Neural cell (in vitro differentiated cells): ENCODE results near the gene SLC5A2. TPM values are rescaled to one million over a fixed set of nuclear protein-coding genes. Genes with fewer than 3 reads are reported as not detected.

ENCODE experiments used
- H2AFZ ChIP-seq: fragments of 200-600, 300-800 bp; sonication (generic), shearing (Covaris generic); 2 replicates; pipeline ENCODE4 v1.6.0; 2014; ENCODE audit warnings: low read depth, mild to moderate bottlenecking, antibody characterized with exemption, low read length, moderate library complexity
- H3F3A ChIP-seq: fragments of 200-600 bp; shearing (Covaris generic); 2 replicates; pipeline ENCODE4 v1.6.1; 2016; ENCODE audit warnings: mild to moderate bottlenecking, moderate library complexity, mixed read lengths, antibody characterized with exemption, low read length; ENCODE audit not compliant: insufficient read depth, poor library complexity, severe bottlenecking
- H3K27ac ChIP-seq: fragments of 200-600, 300-800 bp; sonication (generic), shearing (Covaris generic); 2 replicates; pipeline ENCODE4 v1.5.1; 2014; ENCODE audit warnings: mild to moderate bottlenecking, low read length, moderate library complexity
- H3K27me3 ChIP-seq: fragments of 300-800, 200-600 bp; sonication (generic), shearing (Covaris generic); 2 replicates; pipeline ENCODE4 v1.6.0; 2014; ENCODE audit warnings: mild to moderate bottlenecking, low read depth, low read length, moderate library complexity; ENCODE audit not compliant: insufficient read depth
- H3K36me3 ChIP-seq: fragments of 300-800, 200-600 bp; sonication (generic), shearing (Covaris generic); 2 replicates; pipeline ENCODE4 v1.5.1; 2014; ENCODE audit warnings: mild to moderate bottlenecking, antibody characterized with exemption, low read length, moderate library complexity; ENCODE audit not compliant: insufficient read depth
- H3K4me2 ChIP-seq: fragments of 300-800, 200-600 bp; sonication (generic), shearing (Covaris generic); 2 replicates; pipeline ENCODE4 v1.6.0; 2014; ENCODE audit warnings: mild to moderate bottlenecking, low read length
- H3K4me3 ChIP-seq: fragments of 300-800, 200-600 bp; sonication (generic), shearing (Covaris generic); 2 replicates; pipeline ENCODE4 v1.5.1; 2014; ENCODE audit warnings: mild to moderate bottlenecking, low read length, moderate library complexity
- H3K79me2 ChIP-seq: fragments of 200-600 bp; shearing (Covaris generic); replicated peaks from 2 replicates; pipeline ENCODE4 v1.6.0; 2014; ENCODE audit warnings: mild to moderate bottlenecking, low read length, moderate library complexity; ENCODE audit not compliant: insufficient read depth
- H3K9ac ChIP-seq: fragments of 300-800, 200-600 bp; sonication (generic), shearing (Covaris generic); 2 replicates; pipeline ENCODE4 v1.6.1; 2016; ENCODE audit warnings: mild to moderate bottlenecking, low read length, mixed read lengths
- H3K9me2 ChIP-seq: fragments of 200-600 bp; shearing (Covaris generic); 2 replicates; pipeline ENCODE4 v1.6.1; 2016; ENCODE audit warnings: mild to moderate bottlenecking, low read length, mixed read lengths; ENCODE audit not compliant: insufficient read depth
- H3K9me3 ChIP-seq: fragments of 200-600, 300-800 bp; sonication (generic), shearing (Covaris generic); 2 replicates; pipeline ENCODE4 v1.6.1; 2016; ENCODE audit warnings: mild to moderate bottlenecking, mixed run types, low read length, moderate library complexity, mixed read lengths
- H4K20me1 ChIP-seq: fragments of 200-600 bp; shearing (Covaris generic); 2 replicates; pipeline ENCODE4 v1.6.1; 2016; ENCODE audit warnings: mild to moderate bottlenecking, mixed run types; ENCODE audit not compliant: insufficient read depth
- CTCF ChIP-seq: fragments of 450-650 bp; IDR thresholded peaks from 2 replicates; pipeline ENCODE4 v1.5.1; 2014; ENCODE audit warnings: antibody characterized with exemption, mild to moderate bottlenecking, moderate library complexity; ENCODE audit not compliant: poor library complexity, severe bottlenecking
- EP300 ChIP-seq: fragments of 450-650 bp; conservative IDR thresholded peaks from 2 replicates; pipeline ENCODE4 v1.6.1; 2014; ENCODE audit warnings: antibody characterized with exemption, mild to moderate bottlenecking, moderate library complexity; ENCODE audit not compliant: poor library complexity, severe bottlenecking
- EZH2 ChIP-seq: fragments of 200-600, 300-800 bp; shearing (Covaris generic), sonication (generic); IDR thresholded peaks from 2 replicates; pipeline ENCODE4 v1.6.1; 2014; ENCODE audit warnings: antibody characterized with exemption, low read length, borderline replicate concordance, mild to moderate bottlenecking; ENCODE audit not compliant: insufficient read depth, poor library complexity, severe bottlenecking
- MXI1 ChIP-seq: fragments of 450-650 bp; conservative IDR thresholded peaks from 2 replicates; pipeline ENCODE4 v1.6.1; 2014; ENCODE audit warnings: antibody characterized with exemption, mild to moderate bottlenecking; ENCODE audit not compliant: poor library complexity, severe bottlenecking
- POLR2AphosphoS5 ChIP-seq: IDR thresholded peaks from 2 replicates; pipeline ENCODE4 v1.6.1; 2012
- RAD21 ChIP-seq: fragments of 450-650 bp; conservative IDR thresholded peaks from 2 replicates; pipeline ENCODE4 v1.6.1; 2014; ENCODE audit warnings: antibody characterized with exemption, mild to moderate bottlenecking, moderate library complexity
- REST ChIP-seq: IDR thresholded peaks from 2 replicates; pipeline ENCODE4 v1.6.1; 2012; ENCODE audit warnings: borderline replicate concordance
- TAF1 ChIP-seq: IDR thresholded peaks from 2 replicates; pipeline ENCODE4 v1.6.1; 2012; ENCODE audit warnings: low read depth
- polyA plus RNA-seq: library from polyadenylated mRNA; depleted of rRNA; stranded (reverse); fragments of >200 nt; gene quantifications from 2 replicates; pipeline ENCODE4 v1.2.3, GENCODE V29; 2014

SLC5A2 gene
- polyA plus RNA-seq, 1 donor from 2014 or later = not detected

DNA sequence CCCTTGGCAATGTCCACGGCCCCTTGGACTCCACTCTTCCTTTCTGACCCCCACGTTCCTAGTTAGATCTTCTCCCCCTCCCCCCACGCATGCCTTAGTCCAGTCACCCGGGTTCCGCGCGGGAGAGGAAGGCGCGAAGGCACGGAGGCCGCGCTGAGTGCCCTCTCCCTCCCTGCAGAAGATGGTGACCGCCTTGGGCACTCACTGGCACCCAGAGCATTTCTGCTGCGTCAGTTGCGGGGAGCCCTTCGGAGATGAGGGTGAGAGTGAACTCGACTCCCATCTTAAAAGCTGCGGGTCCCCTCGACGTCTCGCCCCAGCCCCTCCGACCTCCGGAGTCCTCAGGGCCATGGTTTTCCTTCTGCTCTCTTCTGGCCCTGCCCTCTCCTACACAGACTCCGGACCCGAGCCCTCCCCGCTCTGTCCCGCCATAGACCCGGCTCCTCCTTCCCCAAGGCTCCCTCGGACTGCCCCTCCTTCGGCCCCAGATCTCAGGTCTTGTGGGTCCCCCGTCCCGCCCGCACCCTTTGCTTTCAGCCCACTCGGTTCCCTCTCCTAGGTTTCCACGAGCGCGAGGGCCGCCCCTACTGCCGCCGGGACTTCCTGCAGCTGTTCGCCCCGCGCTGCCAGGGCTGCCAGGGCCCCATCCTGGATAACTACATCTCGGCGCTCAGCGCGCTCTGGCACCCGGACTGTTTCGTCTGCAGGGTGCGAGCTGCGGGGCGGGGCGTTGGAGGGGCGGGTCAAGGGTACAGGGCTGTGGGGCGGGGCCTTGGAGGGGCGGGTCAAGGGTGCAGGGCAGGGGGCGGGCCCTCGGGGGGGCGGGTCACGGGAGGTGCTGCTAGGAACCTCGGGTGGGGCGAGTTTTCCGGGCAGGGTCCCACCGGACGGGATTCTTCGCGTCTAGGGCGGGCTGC lies 6.4 kb upstream of the SLC5A2 start:
- Histone ChIP-seq H3K9me2 (no peaks in the 10 kb centered on the region), H3K9me3 (no peaks in the 10 kb centered on the region), H3K79me2 (no peaks in the 10 kb centered on the region), H3F3A (no peaks in the 10 kb centered on the region), H3K4me3 (peak overlapping the region; percentile 65), H3K27ac (no peak overlapping the region), H2AFZ (no peak overlapping the region), H3K36me3 (no peaks in the 10 kb centered on the region), H4K20me1 (no peaks in the 10 kb centered on the region), H3K27me3 (peaks cover 87% of the 10 kb centered on the region), H3K4me2 (no peak overlapping the region), H3K9ac (no peak overlapping the region)
- TF ChIP-seq EZH2 = peak; percentile 50
- no peak for TF ChIP-seq MXI1

DNA sequence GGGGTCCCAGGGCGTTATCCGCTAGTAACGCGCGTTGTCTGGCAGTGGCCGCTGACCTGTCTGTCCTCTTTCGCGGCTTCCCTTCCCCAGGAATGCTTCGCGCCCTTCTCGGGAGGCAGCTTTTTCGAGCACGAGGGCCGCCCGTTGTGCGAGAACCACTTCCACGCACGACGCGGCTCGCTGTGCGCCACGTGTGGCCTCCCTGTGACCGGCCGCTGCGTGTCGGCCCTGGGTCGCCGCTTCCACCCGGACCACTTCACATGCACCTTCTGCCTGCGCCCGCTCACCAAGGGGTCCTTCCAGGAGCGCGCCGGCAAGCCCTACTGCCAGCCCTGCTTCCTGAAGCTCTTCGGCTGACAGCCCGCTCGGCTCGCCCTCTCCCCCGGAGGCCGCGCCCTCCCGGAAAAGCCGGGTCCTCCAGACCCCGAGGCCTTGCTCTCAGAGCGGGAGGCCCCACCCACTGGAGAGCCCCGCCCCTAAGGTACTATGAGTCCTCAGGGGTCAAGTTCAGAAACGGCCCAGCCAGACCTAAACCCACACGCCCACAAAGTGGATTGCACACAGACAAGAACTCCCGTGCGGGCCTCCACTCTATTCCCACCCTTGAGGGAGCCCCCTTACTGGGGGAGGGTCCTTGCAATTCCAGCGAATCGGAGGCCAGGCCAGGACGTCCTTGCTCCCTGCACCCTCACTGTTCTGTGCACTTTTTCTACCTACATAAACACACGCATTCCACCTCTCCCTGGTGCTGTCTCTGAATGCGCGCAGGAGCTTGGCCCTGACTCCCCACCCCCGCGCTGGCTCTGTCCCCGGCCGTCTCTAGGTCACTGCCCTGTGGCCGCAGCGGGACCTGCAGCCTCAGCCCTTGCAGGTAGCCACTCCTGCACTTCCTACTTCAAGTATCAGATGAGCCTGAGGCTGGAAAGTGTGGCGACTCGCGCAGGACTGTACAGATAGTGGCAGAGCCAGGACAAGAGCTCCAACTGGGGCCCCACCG lies 5.4 kb upstream of the SLC5A2 start:
- H3K9ac ChIP-seq = peak overlapping the region; percentile 20
- H4K20me1 ChIP-seq = no peaks in the 10 kb centered on the region
- H3F3A ChIP-seq = no peaks in the 10 kb centered on the region
- H2AFZ ChIP-seq = no peak overlapping the region
- H3K79me2 ChIP-seq = no peaks in the 10 kb centered on the region
- no peaks in the 10 kb centered on the region for H3K9me2 ChIP-seq
- TF ChIP-seq MXI1 = peak; percentile 38
- TF ChIP-seq TAF1 = no peak
- H3K4me2 ChIP-seq = no peak overlapping the region
- H3K27ac ChIP-seq = no peak overlapping the region
- H3K36me3 ChIP-seq = no peaks in the 10 kb centered on the region
- peak overlapping the region; percentile 65 for H3K4me3 ChIP-seq
- H3K9me3 ChIP-seq = no peaks in the 10 kb centered on the region
- peaks cover 78% of the 10 kb centered on the region for H3K27me3 ChIP-seq

DNA sequence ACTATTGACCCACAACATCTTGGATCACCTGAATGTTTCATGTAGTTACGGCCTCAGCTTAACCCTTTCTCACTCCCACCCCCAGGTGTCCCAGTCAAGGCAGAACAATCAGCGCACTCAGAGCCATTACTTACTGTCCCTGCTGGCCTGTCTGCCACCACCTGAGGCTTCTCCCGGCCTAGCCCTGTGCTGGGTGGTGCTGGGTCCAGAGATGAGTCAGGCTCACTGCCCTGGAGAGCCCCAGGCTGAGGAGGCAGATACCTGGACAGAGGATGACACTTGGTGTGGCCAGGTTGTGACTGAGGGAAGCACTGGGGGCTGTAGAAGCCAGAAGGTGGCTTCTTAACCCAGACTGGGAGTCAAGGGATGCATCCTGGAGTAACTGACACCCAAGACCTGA lies 4.0 kb upstream of the SLC5A2 start:
- H2AFZ ChIP-seq = no peak overlapping the region

More for the DNA sequence above, 4.0 kb upstream of the SLC5A2 start:
- Histone ChIP-seq H3K4me3 (no peak overlapping the region), H3F3A (no peaks in the 10 kb centered on the region), H3K27me3 (peaks cover 64% of the 10 kb centered on the region), H3K9me3 (no peaks in the 10 kb centered on the region), H3K9ac (no peak overlapping the region), H3K27ac (no peak overlapping the region), H3K9me2 (no peaks in the 10 kb centered on the region), H3K79me2 (no peaks in the 10 kb centered on the region), H3K36me3 (no peaks in the 10 kb centered on the region), H4K20me1 (no peaks in the 10 kb centered on the region), H3K4me2 (no peak overlapping the region)
- TF ChIP-seq MXI1 = no peak
- no peak for TF ChIP-seq CTCF
- no peak for TF ChIP-seq EZH2
- TF ChIP-seq EP300 = no peak
- no peak for TF ChIP-seq POLR2AphosphoS5
- TF ChIP-seq REST = no peak
- TF ChIP-seq RAD21 = no peak
- no peak for TF ChIP-seq TAF1
